PC-9 (cell line): Measurements from ENCODE around the gene BTNL8. TPM values are rescaled to one million over a fixed set of nuclear protein-coding genes. Genes with fewer than 3 reads are reported as not detected.

Experiments used
- BruUV-seq: library from RNA; stranded (reverse); fragments of 400-500 nt; replicated peaks from 2 replicates; lab custom pipeline; 2021; lab: Mats Ljungman, UMichigan
- CTCF ChIA-PET: fragments of 300-600 bp; sonication (Branson Sonifier 250); formaldehyde crosslinking; loops from one replicate; lab custom pipeline; 2022; ENCODE audit warnings: antibody characterized with exemption; lab: Charles Lee
- POLR2A ChIA-PET: fragments of 300-600 bp; sonication (Branson Sonifier 250); formaldehyde crosslinking; loops from one replicate; lab custom pipeline; 2022; ENCODE audit warnings: antibody characterized with exemption; ENCODE audit not compliant: unreplicated experiment; lab: Charles Lee
- DNase-seq, 2 experiments: peaks; one replicate each; pipeline versions ENCODE4 v3.0.0 to v3.0.0-alpha.2; 2015 to 2022; ENCODE audit warnings: mixed read lengths in 1 of 2
- H2AFZ ChIP-seq: fragments of 200-600 bp; sonication (generic); 2 replicates; pipeline ENCODE4 v1.8.1; 2017; ENCODE audit warnings: antibody characterized with exemption
- H3F3A ChIP-seq: fragments of 200-600 bp; sonication (generic); 2 replicates; pipeline ENCODE4 v1.8.1; 2017; ENCODE audit warnings: antibody characterized with exemption, mild to moderate bottlenecking, low read depth; ENCODE audit not compliant: insufficient read depth
- H3K27ac ChIP-seq: fragments of 200-600 bp; sonication (generic); 2 replicates; pipeline ENCODE4 v1.6.1; 2016; ENCODE audit warnings: mixed run types
- H3K27me3 ChIP-seq: fragments of 200-600 bp; sonication (generic); 2 replicates; pipeline ENCODE4 v1.6.1; 2016; ENCODE audit warnings: low read depth, mixed run types; ENCODE audit not compliant: insufficient read depth
- H3K36me3 ChIP-seq: fragments of 200-600 bp; sonication (generic); 2 replicates; pipeline ENCODE4 v1.6.1; 2016; ENCODE audit warnings: low read depth, mixed run types
- H3K4me1 ChIP-seq: fragments of 200-600 bp; sonication (generic); replicated peaks from 2 replicates; pipeline ENCODE4 v1.6.1; 2016; ENCODE audit warnings: mixed run types; ENCODE audit not compliant: insufficient read depth
- H3K4me2 ChIP-seq: fragments of 200-600 bp; sonication (generic); 2 replicates; pipeline ENCODE4 v1.6.1; 2017; ENCODE audit warnings: mixed run types
- H3K4me3 ChIP-seq: fragments of 200-600 bp; sonication (generic); 2 replicates; pipeline ENCODE4 v1.6.1; 2016; ENCODE audit warnings: mixed run types
- H3K79me2 ChIP-seq: fragments of 200-600 bp; sonication (generic); 2 replicates; pipeline ENCODE4 v1.6.1; 2017; ENCODE audit warnings: low read depth, mixed run types
- H3K9me2 ChIP-seq: fragments of 200-600 bp; sonication (generic); 2 replicates; pipeline ENCODE4 v1.8.1; 2017; ENCODE audit warnings: mild to moderate bottlenecking; ENCODE audit not compliant: insufficient read depth
- H3K9me3 ChIP-seq: fragments of 200-600 bp; sonication (generic); 2 replicates; pipeline ENCODE4 v1.8.1; 2016; ENCODE audit warnings: low read depth; ENCODE audit not compliant: insufficient read depth
- H4K20me1 ChIP-seq: fragments of 200-600 bp; sonication (generic); 2 replicates; pipeline ENCODE4 v1.8.1; 2017; ENCODE audit not compliant: insufficient read depth
- EZH2 ChIP-seq: fragments of 200-600 bp; sonication (generic); IDR thresholded peaks from 2 replicates; pipeline ENCODE4 v1.8.0; 2017; ENCODE audit warnings: antibody characterized with exemption, low read depth
- intact Hi-C: fragments of 100-400 bp; cut with micrococcal nuclease; formaldehyde crosslinking; loops from one replicate; pipeline ENCODE4 v1.10.0; 2022; ENCODE audit not compliant: unreplicated experiment
- total RNA-seq: library from RNA; stranded (reverse); gene quantifications from 2 replicates; pipeline ENCODE4 v1.2.3, GENCODE V29; 2021
- TF ChIP-seq, protein P1 (sequence below): fragments of 200-600 bp; sonication (generic); conservative IDR thresholded peaks from 2 replicates; pipeline ENCODE4 v1.6.1; 2017; ENCODE audit warnings: mixed run types, antibody characterized with exemption, mild to moderate bottlenecking, moderate library complexity

Gene BTNL8
- total RNA-seq, 1 experiment from 2014 or later = not detected

DNA sequence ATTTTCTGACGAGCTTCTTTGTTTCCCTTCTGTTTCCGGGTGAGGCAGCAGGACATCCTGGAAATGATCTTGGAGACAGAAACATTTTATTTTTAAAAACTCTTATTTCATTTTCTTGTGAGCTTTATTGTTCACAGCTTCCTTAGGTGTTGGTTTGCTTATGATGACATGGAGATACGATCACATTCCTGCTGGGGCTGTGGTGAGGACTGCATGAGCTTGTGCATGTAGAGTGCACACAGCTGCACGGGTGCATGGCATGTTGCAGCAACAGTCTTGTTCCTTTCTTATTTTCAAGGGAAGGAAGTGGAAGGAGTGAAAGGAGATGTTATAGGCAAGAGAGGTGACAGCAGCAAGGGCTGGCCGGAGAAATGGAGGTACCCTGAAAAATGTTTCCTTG, 1.2 kb downstream of the BTNL8 start:
- Histone ChIP-seq H2AFZ (no peak overlapping the region), H3K4me2 (peak overlapping the region; percentile 32; the same call in 1 of the 2 replicates), H3K27ac (no peak overlapping the region), H3K4me3 (no peak overlapping the region), H3K79me2 (no peaks in the 10 kb centered on the region), H3K4me1 (no peaks in the 10 kb centered on the region), H4K20me1 (no peaks in the 10 kb centered on the region), H3K27me3 (peaks cover 24% of the 10 kb centered on the region), H3K36me3 (no peaks in the 10 kb centered on the region), H3K9me2 (no peaks in the 10 kb centered on the region), H3K9me3 (no peaks in the 10 kb centered on the region), H3F3A (no peaks in the 10 kb centered on the region)
- DNase-seq = no peak
- intact Hi-C loops = no loop called here
- ChIA-PET CTCF (no interaction called here), POLR2A (no interaction called here)
- no TSS peak for BruUV-seq
- TF ChIP-seq EZH2 = no peak
- TF ChIP-seq, protein P1, sequence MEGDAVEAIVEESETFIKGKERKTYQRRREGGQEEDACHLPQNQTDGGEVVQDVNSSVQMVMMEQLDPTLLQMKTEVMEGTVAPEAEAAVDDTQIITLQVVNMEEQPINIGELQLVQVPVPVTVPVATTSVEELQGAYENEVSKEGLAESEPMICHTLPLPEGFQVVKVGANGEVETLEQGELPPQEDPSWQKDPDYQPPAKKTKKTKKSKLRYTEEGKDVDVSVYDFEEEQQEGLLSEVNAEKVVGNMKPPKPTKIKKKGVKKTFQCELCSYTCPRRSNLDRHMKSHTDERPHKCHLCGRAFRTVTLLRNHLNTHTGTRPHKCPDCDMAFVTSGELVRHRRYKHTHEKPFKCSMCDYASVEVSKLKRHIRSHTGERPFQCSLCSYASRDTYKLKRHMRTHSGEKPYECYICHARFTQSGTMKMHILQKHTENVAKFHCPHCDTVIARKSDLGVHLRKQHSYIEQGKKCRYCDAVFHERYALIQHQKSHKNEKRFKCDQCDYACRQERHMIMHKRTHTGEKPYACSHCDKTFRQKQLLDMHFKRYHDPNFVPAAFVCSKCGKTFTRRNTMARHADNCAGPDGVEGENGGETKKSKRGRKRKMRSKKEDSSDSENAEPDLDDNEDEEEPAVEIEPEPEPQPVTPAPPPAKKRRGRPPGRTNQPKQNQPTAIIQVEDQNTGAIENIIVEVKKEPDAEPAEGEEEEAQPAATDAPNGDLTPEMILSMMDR = no peak

DNA sequence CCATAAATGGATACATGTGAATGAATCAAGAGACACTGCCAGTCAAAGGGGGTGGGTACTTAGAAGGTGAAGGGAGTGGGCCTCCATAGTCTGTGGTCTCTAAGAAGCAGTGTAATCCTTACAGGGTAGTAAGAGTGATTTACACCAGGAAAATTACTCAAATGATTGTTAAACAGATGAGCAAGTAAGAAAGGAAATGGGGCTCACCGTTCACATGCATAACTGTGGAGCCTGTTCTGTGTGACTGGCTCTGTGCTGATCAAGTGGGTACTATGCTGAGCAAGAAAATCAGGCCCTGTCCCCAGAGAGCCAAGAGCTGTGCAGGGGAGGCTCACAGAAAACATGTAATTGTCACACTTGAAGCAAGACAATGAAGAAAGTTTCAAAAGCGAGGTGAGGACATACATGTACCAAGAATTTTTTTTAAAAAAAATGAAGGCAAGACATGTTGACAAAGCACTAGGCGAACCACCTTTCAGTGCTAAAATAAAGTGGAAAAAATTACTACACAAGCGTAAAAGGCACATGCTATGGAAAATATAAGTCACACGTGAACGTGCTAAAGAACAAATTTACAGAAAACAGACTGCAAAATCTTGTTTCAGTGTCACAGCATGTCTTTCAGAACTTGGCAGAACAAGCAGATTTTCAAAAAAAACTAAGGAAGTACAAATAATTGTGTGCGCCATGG, 2.5 kb downstream of the BTNL8 start:
- Histone ChIP-seq H3K4me3 (no peak overlapping the region), H3K9me3 (no peaks in the 10 kb centered on the region), H2AFZ (no peak overlapping the region), H3K27me3 (peaks cover 24% of the 10 kb centered on the region), H3K4me1 (no peaks in the 10 kb centered on the region), H4K20me1 (no peaks in the 10 kb centered on the region), H3K27ac (no peak overlapping the region), H3K9me2 (no peaks in the 10 kb centered on the region), H3K4me2 (no peak overlapping the region), H3K36me3 (no peaks in the 10 kb centered on the region), H3K79me2 (no peaks in the 10 kb centered on the region), H3F3A (no peaks in the 10 kb centered on the region)
- no peak for TF ChIP-seq EZH2
- TF ChIP-seq, protein P1 = no peak
- intact Hi-C loops = no loop called here
- no TSS peak for BruUV-seq
- DNase-seq = no peak
- POLR2A ChIA-PET = no interaction called here
- CTCF ChIA-PET = no interaction called here

DNA sequence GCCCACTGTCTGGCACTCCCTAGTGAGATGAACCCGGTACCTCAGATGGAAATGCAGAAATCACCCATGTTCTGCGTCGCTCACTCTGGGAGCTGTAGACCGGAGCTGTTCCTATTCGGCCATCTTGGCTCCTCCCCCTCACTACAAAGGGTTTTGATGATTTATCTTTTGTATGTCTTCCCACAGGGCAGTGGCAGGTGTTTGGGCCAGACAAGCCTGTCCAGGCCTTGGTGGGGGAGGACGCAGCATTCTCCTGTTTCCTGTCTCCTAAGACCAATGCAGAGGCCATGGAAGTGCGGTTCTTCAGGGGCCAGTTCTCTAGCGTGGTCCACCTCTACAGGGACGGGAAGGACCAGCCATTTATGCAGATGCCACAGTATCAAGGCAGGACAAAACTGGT, 9.4 kb downstream of the BTNL8 start:
- Histone ChIP-seq H3K27me3 (peaks cover 26% of the 10 kb centered on the region), H3K4me3 (no peak overlapping the region), H4K20me1 (no peaks in the 10 kb centered on the region), H2AFZ (no peak overlapping the region), H3F3A (no peaks in the 10 kb centered on the region), H3K9me2 (no peaks in the 10 kb centered on the region), H3K36me3 (no peaks in the 10 kb centered on the region), H3K27ac (no peak overlapping the region), H3K79me2 (no peaks in the 10 kb centered on the region), H3K4me1 (no peaks in the 10 kb centered on the region), H3K9me3 (no peaks in the 10 kb centered on the region), H3K4me2 (no peak overlapping the region)
- ChIA-PET CTCF (no interaction called here), POLR2A (no interaction called here)
- DNase-seq = no peak
- intact Hi-C loops = no loop called here
- TF ChIP-seq, protein P1 = no peak
- no peak for TF ChIP-seq EZH2
- no TSS peak for BruUV-seq
